Measurements from ENCODE around the gene LYST. TPM values are rescaled to one million over a fixed set of nuclear protein-coding genes. Genes with fewer than 3 reads are reported as not detected.

Gene LYST
- polyA plus RNA-seq, 3 donors = 46.3 to 128 (median 67.9) TPM

GRCh38 chr1:235722858-235723257, 143.8 kb downstream of the LYST start:
- Mint-ChIP-seq H3K36me3 (peaks cover 37 to 50% of the 10 kb centered on the region in 2 donors), H3K27me3 (ENCODE audit: low read depth in 3 of 3) (no peaks in the 10 kb centered on the region), H3K4me1 (no peaks in the 10 kb centered on the region), H3K27ac (no peak overlapping the region), H3K4me3 (no peak overlapping the region), H3K9me3 (no peaks in the 10 kb centered on the region)
- WGBS (ENCODE audit: insufficient coverage) = 100% methylated on average over 2 of the region's 2 CpGs
- no peak overlapping the region for H3K4me3 ChIP-seq (replicated peaks in 1 of 3; ENCODE audit: low read depth in 2 of 3, low read length in 3 of 3)
- H2AFZ ChIP-seq (ENCODE audit: insufficient read depth, low read depth, low read length, poor library complexity, severe bottlenecking) = no peak overlapping the region
- intact Hi-C loops (cut with micrococcal nuclease) = no loop called here
- peaks cover 96 to 97% of the 10 kb centered on the region in 2 donors for H3K36me3 ChIP-seq (replicated peaks in 1 of 2; ENCODE audit: control insufficient read depth in 1 of 2, insufficient read depth in 2 of 2, low read length in 2 of 2)
- no peak for DNase-seq
- no peaks in the 10 kb centered on the region for H3K4me1 ChIP-seq (ENCODE audit: control insufficient read depth in 1 of 2, insufficient read depth in 2 of 2, low read length in 2 of 2)
- H3K4me2 ChIP-seq (replicated peaks; ENCODE audit: extremely low read depth, low read length, poor library complexity, severe bottlenecking) = no peak overlapping the region
- H3K9ac ChIP-seq (ENCODE audit: insufficient read depth, low read length, poor library complexity, severe bottlenecking) = no peak overlapping the region
- H3K9me3 ChIP-seq (replicated peaks in 1 of 2; ENCODE audit: control insufficient read depth in 1 of 2, insufficient read depth in 1 of 2, low read length in 2 of 2) = no peaks in the 10 kb centered on the region
- no peak overlapping the region for H3K27ac ChIP-seq (ENCODE audit: low read depth in 1 of 2, low read length in 2 of 2)
- peaks cover 98% of the 10 kb centered on the region for H4K20me1 ChIP-seq (ENCODE audit: insufficient read depth, low read length)
- TF ChIP-seq CTCF (IDR thresholded peaks at IDR 0.05) = no peak
- H3K27me3 ChIP-seq (ENCODE audit: control insufficient read depth in 2 of 2, insufficient read depth in 2 of 2, low read length in 2 of 2) = no peaks in the 10 kb centered on the region
- peaks cover 51% of the 10 kb centered on the region for H3K79me2 ChIP-seq (ENCODE audit: insufficient read depth, low read length)

GRCh38 chr1:235721982-235722381, 144.7 kb downstream of the LYST start:
- Histone ChIP-seq H3K27ac (ENCODE audit: low read depth in 1 of 2, low read length in 2 of 2) (no peak overlapping the region), H3K4me3 (replicated peaks in 1 of 3; ENCODE audit: low read depth in 2 of 3, low read length in 3 of 3) (no peak overlapping the region), H3K36me3 (replicated peaks in 1 of 2; ENCODE audit: control insufficient read depth in 1 of 2, insufficient read depth in 2 of 2, low read length in 2 of 2) (peaks cover 95 to 100% of the 10 kb centered on the region in 2 donors), H3K27me3 (ENCODE audit: control insufficient read depth in 2 of 2, insufficient read depth in 2 of 2, low read length in 2 of 2) (no peaks in the 10 kb centered on the region), H4K20me1 (ENCODE audit: insufficient read depth, low read length) (peaks cover 99% of the 10 kb centered on the region), H2AFZ (ENCODE audit: insufficient read depth, low read depth, low read length, poor library complexity, severe bottlenecking) (no peak overlapping the region), H3K4me1 (ENCODE audit: control insufficient read depth in 1 of 2, insufficient read depth in 2 of 2, low read length in 2 of 2) (no peaks in the 10 kb centered on the region), H3K9ac (ENCODE audit: insufficient read depth, low read length, poor library complexity, severe bottlenecking) (no peak overlapping the region), H3K9me3 (replicated peaks in 1 of 2; ENCODE audit: control insufficient read depth in 1 of 2, insufficient read depth in 1 of 2, low read length in 2 of 2) (no peaks in the 10 kb centered on the region), H3K4me2 (replicated peaks; ENCODE audit: extremely low read depth, low read length, poor library complexity, severe bottlenecking) (no peak overlapping the region), H3K79me2 (ENCODE audit: insufficient read depth, low read length) (peaks cover 51% of the 10 kb centered on the region)
- TF ChIP-seq CTCF (IDR thresholded peaks at IDR 0.05) = no peak
- Mint-ChIP-seq H3K36me3 (peaks cover 41 to 52% of the 10 kb centered on the region in 2 donors), H3K9me3 (no peaks in the 10 kb centered on the region), H3K27me3 (ENCODE audit: low read depth in 3 of 3) (no peaks in the 10 kb centered on the region), H3K4me1 (no peaks in the 10 kb centered on the region), H3K27ac (no peak overlapping the region), H3K4me3 (no peak overlapping the region)
- intact Hi-C loops (cut with micrococcal nuclease) = no loop called here
- WGBS (ENCODE audit: insufficient coverage) = 95% methylated on average over 4 of the region's 4 CpGs
- no peak for DNase-seq

All from CD14-positive monocyte (primary cell).